T-helper 2 cell treated with Interferon-gamma antibody and Interleukin-4, amounts not matched to agents 5 μg/mL and 100 μg/mL, for 36 hours (primary cell): Measurements from ENCODE around the gene COL4A1.

Source experiments
- DNase-seq: peaks from one replicate; pipeline ENCODE4 v3.0.0; 2021; ENCODE audit warnings: low spot score
- H3K27ac Mint-ChIP-seq: one replicate; pipeline ENCODE4 v1.8.0; 2021; ENCODE audit warnings: mild to moderate bottlenecking, mixed read lengths
- H3K27me3 Mint-ChIP-seq: one replicate; pipeline ENCODE4 v1.8.0; 2021; ENCODE audit warnings: low read depth, mixed read lengths
- H3K36me3 Mint-ChIP-seq: one replicate; pipeline ENCODE4 v1.8.0; 2021; ENCODE audit warnings: low read depth, mixed read lengths
- H3K4me1 Mint-ChIP-seq: one replicate; pipeline ENCODE4 v1.8.0; 2021; ENCODE audit warnings: low read depth, mixed read lengths
- H3K4me3 Mint-ChIP-seq: one replicate; pipeline ENCODE4 v1.8.0; 2022; ENCODE audit warnings: mild to moderate bottlenecking, moderate library complexity, mixed read lengths
- H3K9me3 Mint-ChIP-seq: one replicate; pipeline ENCODE4 v1.8.0; 2021; ENCODE audit warnings: mixed read lengths

Gene COL4A1

GRCh38 chr13:110206996-110207395, 100.0 kb downstream of the COL4A1 start:
- Mint-ChIP-seq H3K4me1 (no peaks in the 10 kb centered on the region), H3K27me3 (no peaks in the 10 kb centered on the region), H3K27ac (no peak overlapping the region), H3K36me3 (no peaks in the 10 kb centered on the region), H3K9me3 (no peaks in the 10 kb centered on the region), H3K4me3 (no peak overlapping the region)
- DNase-seq: no peak

GRCh38 chr13:110206185-110206584, 100.8 kb downstream of the COL4A1 start:
- no peak for DNase-seq
- no peak overlapping the region for H3K4me3 Mint-ChIP-seq
- H3K4me1 Mint-ChIP-seq: no peaks in the 10 kb centered on the region
- no peaks in the 10 kb centered on the region for H3K36me3 Mint-ChIP-seq
- H3K27ac Mint-ChIP-seq: no peak overlapping the region
- no peaks in the 10 kb centered on the region for H3K27me3 Mint-ChIP-seq
- H3K9me3 Mint-ChIP-seq: no peaks in the 10 kb centered on the region

GRCh38 chr13:110201114-110201513, 105.8 kb downstream of the COL4A1 start:
- H3K27me3 Mint-ChIP-seq: peaks cover 2% of the 10 kb centered on the region
- no peaks in the 10 kb centered on the region for H3K9me3 Mint-ChIP-seq
- no peak overlapping the region for H3K4me3 Mint-ChIP-seq
- H3K4me1 Mint-ChIP-seq: no peaks in the 10 kb centered on the region
- no peaks in the 10 kb centered on the region for H3K36me3 Mint-ChIP-seq
- DNase-seq: no peak
- no peak overlapping the region for H3K27ac Mint-ChIP-seq

- no peak overlapping the region for H3K27ac Mint-ChIP-seq
- H3K4me3 Mint-ChIP-seq: no peak overlapping the region
- peaks cover 5% of the 10 kb centered on the region for H3K27me3 Mint-ChIP-seq
- H3K9me3 Mint-ChIP-seq: no peaks in the 10 kb centered on the region
- no peaks in the 10 kb centered on the region for H3K4me1 Mint-ChIP-seq
- no peaks in the 10 kb centered on the region for H3K36me3 Mint-ChIP-seq
- DNase-seq: no peak
Measured at GRCh38 chr13:110200276-110200870, 106.6 kb downstream of the COL4A1 start.

- H3K4me1 Mint-ChIP-seq: no peaks in the 10 kb centered on the region
- no peak for DNase-seq
- H3K4me3 Mint-ChIP-seq: no peak overlapping the region
- no peaks in the 10 kb centered on the region for H3K36me3 Mint-ChIP-seq
- H3K9me3 Mint-ChIP-seq: no peaks in the 10 kb centered on the region
- H3K27me3 Mint-ChIP-seq: peaks cover 5% of the 10 kb centered on the region
- H3K27ac Mint-ChIP-seq: no peak overlapping the region
Measured at GRCh38 chr13:110199046-110199831, 107.7 kb downstream of the COL4A1 start.

- H3K4me3 Mint-ChIP-seq: no peak overlapping the region
- H3K36me3 Mint-ChIP-seq: no peaks in the 10 kb centered on the region
- H3K27me3 Mint-ChIP-seq: peaks cover 5% of the 10 kb centered on the region
- no peaks in the 10 kb centered on the region for H3K9me3 Mint-ChIP-seq
- H3K4me1 Mint-ChIP-seq: no peaks in the 10 kb centered on the region
- no peak overlapping the region for H3K27ac Mint-ChIP-seq
- no peak for DNase-seq
Measured at GRCh38 chr13:110197471-110197870, 109.5 kb downstream of the COL4A1 start.

GRCh38 chr13:110197026-110197425, 109.9 kb downstream of the COL4A1 start:
- H3K4me3 Mint-ChIP-seq: no peak overlapping the region
- no peaks in the 10 kb centered on the region for H3K4me1 Mint-ChIP-seq

GRCh38 chr13:110195547-110196485, 111.1 kb downstream of the COL4A1 start:
- Mint-ChIP-seq H3K27me3 (peaks cover 9% of the 10 kb centered on the region), H3K4me1 (no peaks in the 10 kb centered on the region), H3K4me3 (no peak overlapping the region), H3K9me3 (no peaks in the 10 kb centered on the region), H3K36me3 (no peaks in the 10 kb centered on the region), H3K27ac (no peak overlapping the region)
- no peak for DNase-seq

More at GRCh38 chr13:110197026-110197425, 109.9 kb downstream of the COL4A1 start:
- H3K36me3 Mint-ChIP-seq: no peaks in the 10 kb centered on the region
- peaks cover 7% of the 10 kb centered on the region for H3K27me3 Mint-ChIP-seq
- no peak for DNase-seq
- H3K27ac Mint-ChIP-seq: no peak overlapping the region
- H3K9me3 Mint-ChIP-seq: no peaks in the 10 kb centered on the region

- H3K36me3 Mint-ChIP-seq: no peaks in the 10 kb centered on the region
- no peak overlapping the region for H3K4me3 Mint-ChIP-seq
- H3K4me1 Mint-ChIP-seq: no peaks in the 10 kb centered on the region
- peaks cover 9% of the 10 kb centered on the region for H3K27me3 Mint-ChIP-seq
- H3K27ac Mint-ChIP-seq: no peak overlapping the region
- no peak for DNase-seq
- no peaks in the 10 kb centered on the region for H3K9me3 Mint-ChIP-seq
Measured at GRCh38 chr13:110194451-110194850, 112.5 kb downstream of the COL4A1 start.

GRCh38 chr13:110193491-110193890, 113.5 kb downstream of the COL4A1 start:
- Mint-ChIP-seq H3K36me3 (no peaks in the 10 kb centered on the region), H3K4me3 (no peak overlapping the region), H3K27me3 (peaks cover 9% of the 10 kb centered on the region), H3K4me1 (no peaks in the 10 kb centered on the region), H3K9me3 (no peaks in the 10 kb centered on the region), H3K27ac (no peak overlapping the region)
- no peak for DNase-seq

GRCh38 chr13:110192472-110192871, 114.5 kb downstream of the COL4A1 start:
- no peaks in the 10 kb centered on the region for H3K36me3 Mint-ChIP-seq
- no peaks in the 10 kb centered on the region for H3K4me1 Mint-ChIP-seq
- no peaks in the 10 kb centered on the region for H3K9me3 Mint-ChIP-seq
- peaks cover 9% of the 10 kb centered on the region for H3K27me3 Mint-ChIP-seq
- no peak for DNase-seq
- H3K4me3 Mint-ChIP-seq: no peak overlapping the region
- no peak overlapping the region for H3K27ac Mint-ChIP-seq

- no peaks in the 10 kb centered on the region for H3K36me3 Mint-ChIP-seq
- peaks cover 4% of the 10 kb centered on the region for H3K27me3 Mint-ChIP-seq
- no peaks in the 10 kb centered on the region for H3K9me3 Mint-ChIP-seq
- DNase-seq: no peak
- no peaks in the 10 kb centered on the region for H3K4me1 Mint-ChIP-seq
- no peak overlapping the region for H3K27ac Mint-ChIP-seq
- no peak overlapping the region for H3K4me3 Mint-ChIP-seq
Measured at GRCh38 chr13:110187641-110188161, 119.3 kb downstream of the COL4A1 start.

- DNase-seq: no peak
- Mint-ChIP-seq H3K9me3 (no peaks in the 10 kb centered on the region), H3K27ac (no peak overlapping the region), H3K4me1 (no peaks in the 10 kb centered on the region), H3K4me3 (no peak overlapping the region), H3K36me3 (no peaks in the 10 kb centered on the region), H3K27me3 (no peaks in the 10 kb centered on the region)
Measured at GRCh38 chr13:110186231-110186855, 120.6 kb downstream of the COL4A1 start.
